Erythroblast (primary cell): ENCODE measurements around the gene PAXIP1.

Experiments
- GATA1 ChIP-seq: IDR thresholded peaks from 2 replicates; pipeline ENCODE4 v1.6.1; 2011; ENCODE audit warnings: low read depth, mild to moderate bottlenecking, control low read depth, low read length, moderate library complexity
- POLR2A ChIP-seq: IDR thresholded peaks from 2 replicates; pipeline ENCODE4 v1.6.1; 2011; ENCODE audit warnings: mild to moderate bottlenecking, low read length

GRCh38 chr7:155043756-155044155 is 40.8 kb upstream of the PAXIP1 start:
- no peak for TF ChIP-seq GATA1
- TF ChIP-seq POLR2A = no peak
